ENCODE results near the gene TMEM163. TPM values are rescaled to one million over a fixed set of nuclear protein-coding genes. Genes with fewer than 3 reads are reported as not detected.

The TMEM163 gene
- total and polyA plus RNA-seq, 2 of the 13 experiments (the other 11 are each of a cell fraction or from before 2014, with no cell fraction given), result 0.05 TPM; not detected in 1

DNA sequence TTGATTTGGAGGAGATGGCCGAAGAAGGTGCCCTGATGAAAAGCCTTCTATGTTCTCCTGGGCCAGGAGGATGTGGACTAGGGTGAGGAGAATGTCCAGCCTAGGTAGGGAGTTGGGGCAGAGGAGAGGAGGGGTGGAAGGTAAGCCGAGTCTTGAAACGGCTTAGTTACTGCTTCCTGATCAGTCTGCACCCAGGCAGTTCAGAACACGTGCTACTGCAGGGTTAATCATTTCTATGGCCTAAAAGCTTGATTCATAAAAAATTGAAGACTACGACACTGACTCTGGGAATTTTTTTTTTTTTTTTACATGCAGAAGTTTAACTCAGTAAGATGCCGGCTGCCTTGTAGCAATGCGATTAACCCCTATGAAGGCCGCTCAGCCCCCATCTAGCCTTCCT, 125.3 kb downstream of the TMEM163 start:
- Histone ChIP-seq H3K36me3 (replicated peaks in 1 of 2; ENCODE audit: control insufficient read depth in 1 of 2, insufficient read depth in 2 of 2, low read length in 2 of 2) (no peaks in the 10 kb centered on the region), H2AFZ (ENCODE audit: low read length) (no peak overlapping the region), H3K27ac (ENCODE audit: extremely low read length, insufficient read depth, low read length) (no peak overlapping the region), H4K20me1 (ENCODE audit: insufficient read depth, low read length) (no peaks in the 10 kb centered on the region), H3K4me3 (replicated peaks in 1 of 3; ENCODE audit: insufficient read depth in 1 of 3, low read depth in 2 of 3, low read length in 3 of 3) (no peak overlapping the region), H3K4me2 (ENCODE audit: low read depth, low read length) (no peak overlapping the region), H3K79me2 (ENCODE audit: insufficient read depth, low read length) (no peaks in the 10 kb centered on the region), H3K9ac (ENCODE audit: insufficient read depth, low read depth, low read length) (no peak overlapping the region), H3K9me3 (ENCODE audit: low read length) (peaks cover 23% of the 10 kb centered on the region), H3K4me1 (ENCODE audit: insufficient read depth, low read length) (peaks cover 11% of the 10 kb centered on the region), H3K27me3 (ENCODE audit: control insufficient read depth in 1 of 2, insufficient read depth in 2 of 2, low read length in 2 of 2) (peaks cover 0 to 13% of the 10 kb centered on the region in 2 experiments; a peak in 2 of 5 replicates)
- intact Hi-C loops (cut with micrococcal nuclease; ENCODE audit: unreplicated experiment), result no loop called here
- ChIA-PET CTCF (ENCODE audit: low intra/inter-chr PET ratio, low total read pairs) (no interaction called here), POLR2A (no interaction called here)
- TF ChIP-seq TBL1XR1 (IDR thresholded peaks at IDR 0.05; ENCODE audit: borderline replicate concordance, low read length, partially characterized antibody) (no peak), KAT7 (CRISPR knock-in tag; IDR thresholded peaks at IDR 0.05; ENCODE audit: borderline replicate concordance) (no peak), ZNF383 (CRISPR knock-in tag; IDR thresholded peaks at IDR 0.05; ENCODE audit: borderline replicate concordance) (no peak), SNAPC2 (CRISPR knock-in tag; IDR thresholded peaks at IDR 0.05) (no peak), FOXA3 (CRISPR knock-in tag; IDR thresholded peaks at IDR 0.05) (no peak), HNRNPLL (IDR thresholded peaks at IDR 0.05; ENCODE audit: low read depth, low read length, poor library complexity, severe bottlenecking) (no peak)
- TF ChIP-seq, protein P1, sequence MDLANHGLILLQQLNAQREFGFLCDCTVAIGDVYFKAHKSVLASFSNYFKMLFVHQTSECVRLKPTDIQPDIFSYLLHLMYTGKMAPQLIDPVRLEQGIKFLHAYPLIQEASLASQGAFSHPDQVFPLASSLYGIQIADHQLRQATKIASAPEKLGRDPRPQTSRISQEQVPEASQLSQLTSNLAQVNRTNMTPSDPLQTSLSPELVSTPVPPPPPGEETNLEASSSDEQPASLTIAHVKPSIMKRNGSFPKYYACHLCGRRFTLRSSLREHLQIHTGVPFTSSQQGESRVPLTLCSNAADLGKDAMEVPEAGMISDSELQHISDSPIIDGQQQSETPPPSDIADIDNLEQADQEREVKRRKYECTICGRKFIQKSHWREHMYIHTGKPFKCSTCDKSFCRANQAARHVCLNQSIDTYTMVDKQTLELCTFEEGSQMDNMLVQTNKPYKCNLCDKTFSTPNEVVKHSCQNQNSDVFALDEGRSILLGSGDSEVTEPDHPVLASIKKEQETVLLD (CRISPR knock-in tag; IDR thresholded peaks at IDR 0.05; ENCODE audit: low read depth), result no peak
- TF ChIP-seq, protein P2, sequence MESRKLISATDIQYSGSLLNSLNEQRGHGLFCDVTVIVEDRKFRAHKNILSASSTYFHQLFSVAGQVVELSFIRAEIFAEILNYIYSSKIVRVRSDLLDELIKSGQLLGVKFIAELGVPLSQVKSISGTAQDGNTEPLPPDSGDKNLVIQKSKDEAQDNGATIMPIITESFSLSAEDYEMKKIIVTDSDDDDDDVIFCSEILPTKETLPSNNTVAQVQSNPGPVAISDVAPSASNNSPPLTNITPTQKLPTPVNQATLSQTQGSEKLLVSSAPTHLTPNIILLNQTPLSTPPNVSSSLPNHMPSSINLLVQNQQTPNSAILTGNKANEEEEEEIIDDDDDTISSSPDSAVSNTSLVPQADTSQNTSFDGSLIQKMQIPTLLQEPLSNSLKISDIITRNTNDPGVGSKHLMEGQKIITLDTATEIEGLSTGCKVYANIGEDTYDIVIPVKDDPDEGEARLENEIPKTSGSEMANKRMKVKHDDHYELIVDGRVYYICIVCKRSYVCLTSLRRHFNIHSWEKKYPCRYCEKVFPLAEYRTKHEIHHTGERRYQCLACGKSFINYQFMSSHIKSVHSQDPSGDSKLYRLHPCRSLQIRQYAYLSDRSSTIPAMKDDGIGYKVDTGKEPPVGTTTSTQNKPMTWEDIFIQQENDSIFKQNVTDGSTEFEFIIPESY (CRISPR knock-in tag; IDR thresholded peaks at IDR 0.05), result no peak
- TF ChIP-seq, protein P3, sequence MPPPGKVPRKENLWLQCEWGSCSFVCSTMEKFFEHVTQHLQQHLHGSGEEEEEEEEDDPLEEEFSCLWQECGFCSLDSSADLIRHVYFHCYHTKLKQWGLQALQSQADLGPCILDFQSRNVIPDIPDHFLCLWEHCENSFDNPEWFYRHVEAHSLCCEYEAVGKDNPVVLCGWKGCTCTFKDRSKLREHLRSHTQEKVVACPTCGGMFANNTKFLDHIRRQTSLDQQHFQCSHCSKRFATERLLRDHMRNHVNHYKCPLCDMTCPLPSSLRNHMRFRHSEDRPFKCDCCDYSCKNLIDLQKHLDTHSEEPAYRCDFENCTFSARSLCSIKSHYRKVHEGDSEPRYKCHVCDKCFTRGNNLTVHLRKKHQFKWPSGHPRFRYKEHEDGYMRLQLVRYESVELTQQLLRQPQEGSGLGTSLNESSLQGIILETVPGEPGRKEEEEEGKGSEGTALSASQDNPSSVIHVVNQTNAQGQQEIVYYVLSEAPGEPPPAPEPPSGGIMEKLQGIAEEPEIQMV (CRISPR knock-in tag; IDR thresholded peaks at IDR 0.05; ENCODE audit: low read depth), result no peak
- no peak for DNase-seq (ENCODE audit: low spot score)
- no peak for ATAC-seq
- in situ Hi-C loops (cut with HindIII; ENCODE audit: extremely low pct_ligation_motif_present, low pct_unique_long_range_greater_than_20kb), result no loop called here
- no TSS peak for BruUV-seq (replicated peaks)
- WGBS (ENCODE audit: low lambda C conversion rate), result 40% methylated on average over 8 of the region's 8 CpGs
- FAIRE-seq, result no peak

Measured in HepG2 (cell line).